IPS-NIHi7 (cell line): ENCODE measurements around the gene UGT3A2.
"Not testable (repeated sequence)": the region's sequence is repeated elsewhere in the genome, so short reads cannot be mapped to it uniquely, and the experiment has no call there.

Experiments used
- DNase-seq: peaks from one replicate; pipeline ENCODE4 v3.0.0; 2012; ENCODE audit warnings: mixed read lengths; ENCODE audit errors: extremely low spot score

Gene UGT3A2

GRCh38 chr5:36054647-36055046, 12.0 kb downstream of the UGT3A2 start:
- DNase-seq: no peak

GRCh38 chr5:36052538-36052937, 14.1 kb downstream of the UGT3A2 start:
- DNase-seq: no peak

- DNase-seq: no peak
Observed at GRCh38 chr5:36049949-36050348, 16.7 kb downstream of the UGT3A2 start.

- no peak for DNase-seq
Observed at GRCh38 chr5:36047384-36048160, 19.1 kb downstream of the UGT3A2 start.

GRCh38 chr5:36045895-36046294, 20.8 kb downstream of the UGT3A2 start:
- no peak for DNase-seq

- DNase-seq: peak; percentile 29
Observed at GRCh38 chr5:36041537-36041845, 25.2 kb downstream of the UGT3A2 start.

- no peak for DNase-seq
Observed at GRCh38 chr5:36040651-36041536, 25.8 kb downstream of the UGT3A2 start.

GRCh38 chr5:36035696-36036095, 31.0 kb downstream of the UGT3A2 start:
- DNase-seq: no peak

GRCh38 chr5:36034536-36035134, 32.0 kb downstream of the UGT3A2 start:
- not testable (repeated sequence) for DNase-seq

- DNase-seq: no peak
Observed at GRCh38 chr5:36033486-36033885, 33.2 kb downstream of the UGT3A2 start.

GRCh38 chr5:36033047-36033446, 33.6 kb downstream of the UGT3A2 start:
- no peak for DNase-seq

GRCh38 chr5:36031223-36031622, 35.5 kb downstream of the UGT3A2 start:
- DNase-seq: no peak

- no peak for DNase-seq
Observed at GRCh38 chr5:36029914-36030313, 36.8 kb downstream of the UGT3A2 start.

GRCh38 chr5:36028816-36029465, 37.7 kb downstream of the UGT3A2 start:
- no peak for DNase-seq

- DNase-seq: no peak
Observed at GRCh38 chr5:36027711-36028110, 39.0 kb downstream of the UGT3A2 start.

GRCh38 chr5:36026706-36027465, 39.8 kb downstream of the UGT3A2 start:
- DNase-seq: no peak

GRCh38 chr5:36022246-36022645, 44.4 kb downstream of the UGT3A2 start:
- DNase-seq: not testable (repeated sequence)

- DNase-seq: not testable (repeated sequence)
Observed at GRCh38 chr5:36019584-36019983, 47.1 kb downstream of the UGT3A2 start.

GRCh38 chr5:36017622-36018021, 49.1 kb downstream of the UGT3A2 start:
- DNase-seq: no peak

GRCh38 chr5:36017004-36017403, 49.7 kb downstream of the UGT3A2 start:
- no peak for DNase-seq

- DNase-seq: no peak
Observed at GRCh38 chr5:36013182-36013581, 53.5 kb downstream of the UGT3A2 start.
